KMS-11 (cell line): ENCODE results near the gene ORAI2.

Source experiments
- H2AFZ ChIP-seq: fragments of 200-600 bp; sonication (generic); 2 replicates; pipeline ENCODE4 v1.6.1; 2016; ENCODE audit warnings: antibody characterized with exemption, mixed run types, low read depth
- H3K27ac ChIP-seq: fragments of 200-600 bp; sonication (generic); 2 replicates; pipeline ENCODE4 v1.6.1; 2016; ENCODE audit warnings: mild to moderate bottlenecking, mixed run types
- H3K27me3 ChIP-seq: fragments of 200-600 bp; sonication (generic); 2 replicates; pipeline ENCODE4 v1.6.1; 2017; ENCODE audit warnings: mild to moderate bottlenecking, low read depth, mixed run types, moderate library complexity; ENCODE audit not compliant: insufficient read depth
- H3K36me3 ChIP-seq: fragments of 200-600 bp; sonication (generic); 2 replicates; pipeline ENCODE4 v1.6.1; 2017; ENCODE audit warnings: mild to moderate bottlenecking, mixed run types; ENCODE audit not compliant: insufficient read depth
- H3K4me1 ChIP-seq: fragments of 200-600 bp; sonication (generic); 2 replicates; pipeline ENCODE4 v1.6.1; 2016; ENCODE audit warnings: mild to moderate bottlenecking, low read depth, mixed run types; ENCODE audit not compliant: poor library complexity, severe bottlenecking
- H3K4me2 ChIP-seq: fragments of 200-600 bp; sonication (generic); 2 replicates; pipeline ENCODE4 v1.7.0; 2016; ENCODE audit warnings: mild to moderate bottlenecking, mixed run types
- H3K4me3 ChIP-seq: fragments of 200-600 bp; sonication (generic); IDR thresholded peaks from 2 replicates; pipeline ENCODE4 v1.6.1; 2017; ENCODE audit warnings: low read depth, low read length, mixed read lengths; ENCODE audit not compliant: insufficient read depth
- H3K79me2 ChIP-seq: fragments of 200-600 bp; sonication (generic); 2 replicates; pipeline ENCODE4 v1.6.1; 2016; ENCODE audit warnings: low read depth, mixed run types; ENCODE audit not compliant: insufficient read depth
- H3K9ac ChIP-seq: fragments of 200-600 bp; sonication (generic); 2 replicates; pipeline ENCODE4 v1.6.1; 2016; ENCODE audit warnings: mild to moderate bottlenecking, mixed run types
- H4K20me1 ChIP-seq: fragments of 200-600 bp; sonication (generic); 2 replicates; pipeline ENCODE4 v1.6.1; 2016; ENCODE audit warnings: mild to moderate bottlenecking, mixed run types; ENCODE audit not compliant: insufficient read depth
- CTCF ChIP-seq: fragments of 200-600 bp; sonication (generic); conservative IDR thresholded peaks from 2 replicates; pipeline ENCODE4 v1.6.1; 2017; ENCODE audit warnings: low read depth, mild to moderate bottlenecking, antibody characterized with exemption, low read length, moderate library complexity, mixed read lengths

ORAI2 gene

GRCh38 chr7:102433219-102434038 is at the start of gene ORAI2:
Gene ORAI2 (plus strand): TSS chr7:102433575. CDS start chr7:102438957, 5,382 bp downstream.
- peak within 1 kb of the TSS; percentile 42 for H3K4me3 ChIP-seq
- peak within 1 kb of the TSS; percentile 90 for H3K4me2 ChIP-seq
- no peaks in the 10 kb centered on the region for H3K27me3 ChIP-seq
- peaks cover 80% of the 10 kb centered on the region for H3K4me1 ChIP-seq
- H3K27ac ChIP-seq: peak within 1 kb of the TSS; percentile 97
- H3K36me3 ChIP-seq: peaks cover 3% of the 10 kb centered on the region; the same call in 1 of the 2 replicates
- H4K20me1 ChIP-seq: no peaks in the 10 kb centered on the region
- H3K79me2 ChIP-seq: peaks cover 58% of the 10 kb centered on the region
- H2AFZ ChIP-seq: peak within 1 kb of the TSS; percentile 34; the same call in 1 of the 2 replicates
- no peak for TF ChIP-seq CTCF
- peak within 1 kb of the TSS; percentile 88 for H3K9ac ChIP-seq

GRCh38 chr7:102387064-102387463 is 46.3 kb upstream of the ORAI2 start:
- no peaks in the 10 kb centered on the region for H4K20me1 ChIP-seq
- H3K4me3 ChIP-seq: no peak overlapping the region
- no peak overlapping the region for H3K4me2 ChIP-seq
- no peaks in the 10 kb centered on the region for H3K36me3 ChIP-seq
- no peak overlapping the region for H2AFZ ChIP-seq
- no peaks in the 10 kb centered on the region for H3K27me3 ChIP-seq
- peaks cover 14% of the 10 kb centered on the region for H3K4me1 ChIP-seq
- no peak overlapping the region for H3K9ac ChIP-seq
- no peak overlapping the region for H3K27ac ChIP-seq
- TF ChIP-seq CTCF: no peak
- H3K79me2 ChIP-seq: no peaks in the 10 kb centered on the region

- H3K4me1 ChIP-seq: peaks cover 14% of the 10 kb centered on the region
- H3K27ac ChIP-seq: no peak overlapping the region; the same call in 1 of the 2 replicates
- H3K79me2 ChIP-seq: no peaks in the 10 kb centered on the region
- no peaks in the 10 kb centered on the region for H3K27me3 ChIP-seq
- no peak overlapping the region for H3K9ac ChIP-seq
- no peak for TF ChIP-seq CTCF
- no peaks in the 10 kb centered on the region for H3K36me3 ChIP-seq
- H3K4me3 ChIP-seq: no peak overlapping the region
- no peak overlapping the region for H2AFZ ChIP-seq
- H3K4me2 ChIP-seq: no peak overlapping the region
- no peaks in the 10 kb centered on the region for H4K20me1 ChIP-seq
These were observed 43.6 kb upstream of the ORAI2 start for GRCh38 chr7:102389810-102390209.

GRCh38 chr7:102390697-102391484 is 42.5 kb upstream of the ORAI2 start:
- peak; percentile 97 for TF ChIP-seq CTCF
- no peaks in the 10 kb centered on the region for H3K36me3 ChIP-seq

More at GRCh38 chr7:102390697-102391484, 42.5 kb upstream of the ORAI2 start:
- Histone ChIP-seq H3K9ac (no peak overlapping the region), H3K79me2 (no peaks in the 10 kb centered on the region), H3K4me3 (no peak overlapping the region), H3K4me1 (peaks cover 23% of the 10 kb centered on the region), H3K27me3 (no peaks in the 10 kb centered on the region), H2AFZ (no peak overlapping the region), H4K20me1 (no peaks in the 10 kb centered on the region), H3K4me2 (no peak overlapping the region; the same call in 1 of the 2 replicates), H3K27ac (no peak overlapping the region)
